ENCODE results near the gene DNASE2B. TPM values are rescaled to one million over a fixed set of nuclear protein-coding genes. Genes with fewer than 3 reads are reported as not detected.
A peak's percentile ranks its signal among the peaks of the same experiment; 100 is the strongest.

Gene DNASE2B
- polyA plus RNA-seq, 3 donors, result 0.09 to 0.18 TPM; not detected in 1

- no peak for DNase-seq (ENCODE audit: extremely low read depth in 1 of 11, low read depth in 9 of 11, low spot score in 4 of 11)
Observed at GRCh38 chr1:84406346-84406861, 8.1 kb downstream of the DNASE2B start.

GRCh38 chr1:84407524-84407923 lies 9.2 kb downstream of the DNASE2B start:
- no peak for DNase-seq (ENCODE audit: extremely low read depth in 1 of 11, low read depth in 9 of 11, low spot score in 4 of 11)

- DNase-seq (ENCODE audit: extremely low read depth in 1 of 11, low read depth in 9 of 11, low spot score in 4 of 11), result no peak
Observed at GRCh38 chr1:84407958-84408422, 9.7 kb downstream of the DNASE2B start.

GRCh38 chr1:84409888-84410287 lies 11.6 kb downstream of the DNASE2B start:
- DNase-seq (ENCODE audit: extremely low read depth in 1 of 11, low read depth in 9 of 11, low spot score in 4 of 11), result no peak

DNA sequence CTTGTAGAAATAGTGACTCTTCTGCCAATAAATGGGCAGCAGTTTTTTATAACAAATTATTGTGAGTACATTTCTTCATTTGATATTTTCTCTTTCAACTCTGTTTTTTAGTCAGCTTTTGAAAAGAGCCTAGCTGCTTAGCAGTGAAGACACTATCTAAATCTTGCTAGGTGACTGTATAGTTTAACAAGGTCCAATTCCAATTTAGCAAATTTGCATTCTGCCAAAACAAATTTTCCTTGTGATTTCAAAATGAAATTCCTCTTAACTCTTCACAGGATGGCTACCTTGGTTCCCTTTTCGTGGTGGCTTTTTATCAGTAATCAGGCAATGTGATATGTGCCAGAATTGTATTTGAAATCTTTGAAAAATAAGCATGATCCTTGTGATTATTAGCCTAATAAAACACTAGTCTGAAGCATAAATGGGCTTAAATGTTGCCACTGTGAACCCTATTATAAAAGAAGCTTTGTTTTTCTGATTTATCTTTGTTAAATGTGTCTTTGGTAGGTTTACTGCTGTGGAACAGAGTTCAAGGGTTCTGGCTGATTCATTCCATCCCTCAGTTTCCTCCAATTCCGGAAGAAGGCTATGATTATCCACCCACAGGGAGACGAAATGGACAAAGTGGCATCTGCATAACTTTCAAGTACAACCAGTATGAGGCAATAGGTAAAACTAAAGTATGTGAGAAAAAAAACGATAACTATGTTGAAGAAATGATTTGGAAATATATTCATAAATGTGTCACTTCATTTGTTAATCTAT lies 12.2 kb downstream of the DNASE2B start:
- DNase-seq (ENCODE audit: extremely low read depth in 1 of 11, low read depth in 9 of 11, low spot score in 4 of 11), result no peak

DNA sequence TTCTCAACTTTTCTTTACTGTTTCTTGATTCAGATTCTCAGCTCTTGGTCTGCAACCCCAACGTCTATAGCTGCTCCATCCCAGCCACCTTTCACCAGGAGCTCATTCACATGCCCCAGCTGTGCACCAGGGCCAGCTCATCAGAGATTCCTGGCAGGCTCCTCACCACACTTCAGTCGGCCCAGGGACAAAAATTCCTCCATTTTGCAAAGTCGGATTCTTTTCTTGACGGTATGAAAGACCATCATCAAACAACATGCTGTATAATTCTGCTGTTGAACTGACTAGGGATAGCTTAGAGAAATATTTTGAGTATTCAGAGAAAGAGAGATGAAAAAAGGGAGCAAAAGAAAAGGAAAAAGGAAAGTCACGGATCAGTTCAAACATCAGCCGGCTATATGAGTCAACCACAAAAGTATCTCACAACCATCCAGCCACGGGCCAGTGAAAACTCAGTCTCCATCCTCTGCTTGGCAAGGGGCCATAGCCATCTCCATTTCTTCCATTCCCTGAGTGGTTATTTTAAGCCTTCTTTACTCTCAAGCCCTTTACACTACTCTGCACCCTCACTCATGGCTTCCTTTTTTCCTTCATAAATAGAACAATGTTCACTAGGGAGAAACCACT lies 14.1 kb downstream of the DNASE2B start:
- no peak for DNase-seq (ENCODE audit: extremely low read depth in 1 of 11, low read depth in 9 of 11, low spot score in 4 of 11)

GRCh38 chr1:84415396-84415795 lies 17.1 kb downstream of the DNASE2B start:
- no peak for DNase-seq (ENCODE audit: extremely low read depth in 1 of 11, low read depth in 9 of 11, low spot score in 4 of 11)

- no peak for DNase-seq (ENCODE audit: extremely low read depth in 1 of 11, low read depth in 9 of 11, low spot score in 4 of 11)
Observed at GRCh38 chr1:84422909-84423308, 24.6 kb downstream of the DNASE2B start.

DNA sequence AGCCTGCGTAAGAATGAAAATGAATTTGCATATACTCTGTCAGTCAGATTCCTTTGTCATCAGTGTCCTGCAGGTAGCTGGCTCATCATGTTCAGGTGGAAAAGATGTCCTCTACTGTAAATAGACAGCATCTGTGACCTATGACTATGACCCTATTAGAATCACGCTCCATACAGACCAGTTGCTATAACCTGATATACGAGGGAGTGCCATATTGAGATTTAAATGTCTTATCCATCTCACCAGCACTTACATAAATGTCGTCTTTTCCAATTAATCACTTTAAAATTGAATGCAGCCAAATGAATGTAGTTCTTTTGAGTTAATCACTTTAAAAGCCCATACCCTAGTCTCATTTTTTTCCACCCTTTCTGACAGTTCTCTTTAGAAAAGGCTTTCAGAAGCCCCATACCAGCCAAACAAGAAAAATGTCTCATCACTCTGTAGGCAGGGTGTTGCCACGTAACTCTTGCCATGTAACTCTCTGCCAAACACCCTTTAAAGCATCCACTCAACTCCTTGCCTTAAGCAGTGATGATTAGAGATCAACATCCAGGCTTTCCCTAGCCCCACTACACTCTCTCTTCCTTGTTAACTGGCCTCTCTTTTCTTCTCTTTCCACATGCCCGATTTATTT lies 26.3 kb downstream of the DNASE2B start:
- no peak for DNase-seq (ENCODE audit: extremely low read depth in 1 of 11, low read depth in 9 of 11, low spot score in 4 of 11)

GRCh38 chr1:84425150-84425896 lies 27.0 kb downstream of the DNASE2B start:
- DNase-seq (ENCODE audit: extremely low read depth in 1 of 11, low read depth in 9 of 11, low spot score in 4 of 11), result no peak

GRCh38 chr1:84426376-84426775 lies 28.1 kb downstream of the DNASE2B start:
- no peak for DNase-seq (ENCODE audit: extremely low read depth in 1 of 11, low read depth in 9 of 11, low spot score in 4 of 11)

DNA sequence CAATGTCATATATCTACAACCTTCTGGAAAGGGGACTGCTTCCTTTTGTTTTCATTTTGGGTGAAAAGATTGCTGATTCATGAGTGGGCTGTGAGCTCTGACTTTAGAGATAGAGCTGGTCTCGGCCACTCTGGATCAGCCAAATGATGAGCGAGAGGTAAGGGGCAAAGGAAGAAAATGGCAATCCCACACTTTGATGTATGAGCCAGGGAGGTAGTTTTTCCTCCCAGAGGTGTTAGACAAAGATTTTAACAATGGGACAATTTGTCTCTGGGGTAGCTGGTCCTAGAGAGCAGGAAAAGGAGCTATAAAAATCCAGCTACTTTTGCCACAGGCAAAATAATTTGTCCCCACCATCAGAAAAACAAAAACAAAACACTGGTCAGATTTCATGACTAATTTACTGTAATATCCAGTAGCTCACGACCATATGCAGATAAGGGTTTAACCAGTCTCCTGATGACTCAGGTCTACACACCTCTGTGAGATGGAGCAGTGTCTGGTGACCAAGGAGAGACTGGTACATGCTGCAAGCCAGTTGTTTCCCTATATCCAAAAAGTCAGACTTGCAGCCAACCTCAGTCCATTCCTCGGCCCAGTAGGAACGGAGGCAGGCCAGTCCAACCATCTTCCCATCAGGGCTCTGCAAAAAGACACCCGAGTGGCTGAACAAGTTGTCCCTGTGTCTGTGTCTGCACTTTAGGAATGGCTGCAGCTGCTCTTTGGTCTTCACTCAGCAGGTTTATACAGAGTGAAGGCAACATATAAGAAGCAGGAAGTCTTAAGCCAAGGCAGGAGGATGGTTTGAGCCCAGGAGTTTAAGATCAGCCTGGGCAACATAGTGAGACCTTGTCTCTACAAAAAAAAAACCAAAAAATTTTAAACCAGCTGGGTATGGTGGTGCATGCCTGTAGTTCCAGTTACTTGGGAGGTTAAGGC lies 29.2 kb downstream of the DNASE2B start:
- no peak for DNase-seq (ENCODE audit: extremely low read depth in 1 of 11, low read depth in 9 of 11, low spot score in 4 of 11)

DNA sequence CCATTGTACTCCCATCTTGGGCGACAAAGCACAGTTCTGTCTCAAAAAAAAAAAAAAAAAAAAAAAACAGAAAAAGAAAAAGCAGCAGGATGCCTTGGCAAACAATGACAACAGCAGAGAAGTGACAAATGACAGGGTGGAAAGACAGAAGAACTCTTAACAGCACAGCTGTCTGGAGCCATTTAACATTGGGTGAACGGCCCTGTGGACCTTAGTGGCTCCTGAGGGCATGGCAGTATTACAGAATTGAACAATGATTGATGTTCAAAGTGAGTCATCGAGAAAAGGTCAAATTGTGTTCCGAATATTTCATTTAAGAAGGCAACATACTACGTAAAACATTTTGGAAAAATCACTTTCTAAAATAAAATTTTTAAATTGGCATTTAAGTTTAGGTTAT lies 30.0 kb downstream of the DNASE2B start:
- no peak for DNase-seq (ENCODE audit: extremely low read depth in 1 of 11, low read depth in 9 of 11, low spot score in 4 of 11)

DNA sequence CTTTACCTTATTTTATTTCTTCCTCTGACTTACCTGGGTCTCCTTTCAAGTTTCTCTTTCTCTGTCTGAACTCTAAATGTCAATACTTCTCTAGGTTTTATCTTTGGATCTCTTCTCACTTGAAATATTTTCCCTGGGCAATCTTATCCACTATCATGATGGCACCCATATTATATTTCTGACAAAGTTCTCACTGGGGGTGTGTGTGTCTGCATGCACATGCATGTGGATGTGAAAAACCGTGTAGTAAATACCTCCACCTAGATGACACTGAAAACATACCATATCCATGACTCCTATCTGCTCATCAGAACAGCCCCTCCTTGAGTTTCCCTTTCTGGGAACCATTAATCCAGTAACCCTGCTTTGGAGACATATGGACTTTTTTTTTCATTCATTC lies 30.9 kb downstream of the DNASE2B start:
- no peak for DNase-seq (ENCODE audit: extremely low read depth in 1 of 11, low read depth in 9 of 11, low spot score in 4 of 11)

DNA sequence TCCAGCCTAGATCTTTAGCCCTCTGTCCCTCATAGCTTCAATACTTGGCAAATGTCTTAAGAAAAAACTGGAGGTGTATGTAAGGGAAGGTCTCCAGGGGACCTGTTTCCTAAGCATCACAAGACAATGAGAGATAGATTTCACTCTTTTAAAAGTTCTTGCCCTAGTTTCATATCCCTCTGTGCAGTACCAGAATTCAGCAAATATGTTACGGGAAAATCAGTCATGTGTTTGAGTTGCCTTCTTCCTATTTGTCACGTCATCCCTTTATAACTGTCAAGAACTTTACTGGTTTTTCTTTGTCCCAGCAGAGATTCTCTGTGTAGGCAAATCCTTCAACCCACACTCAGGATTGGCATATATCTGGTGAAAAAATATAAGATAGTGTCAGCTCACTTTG lies 32.3 kb downstream of the DNASE2B start:
- DNase-seq (ENCODE audit: extremely low read depth in 1 of 11, low read depth in 9 of 11, low spot score in 4 of 11), result no peak

DNA sequence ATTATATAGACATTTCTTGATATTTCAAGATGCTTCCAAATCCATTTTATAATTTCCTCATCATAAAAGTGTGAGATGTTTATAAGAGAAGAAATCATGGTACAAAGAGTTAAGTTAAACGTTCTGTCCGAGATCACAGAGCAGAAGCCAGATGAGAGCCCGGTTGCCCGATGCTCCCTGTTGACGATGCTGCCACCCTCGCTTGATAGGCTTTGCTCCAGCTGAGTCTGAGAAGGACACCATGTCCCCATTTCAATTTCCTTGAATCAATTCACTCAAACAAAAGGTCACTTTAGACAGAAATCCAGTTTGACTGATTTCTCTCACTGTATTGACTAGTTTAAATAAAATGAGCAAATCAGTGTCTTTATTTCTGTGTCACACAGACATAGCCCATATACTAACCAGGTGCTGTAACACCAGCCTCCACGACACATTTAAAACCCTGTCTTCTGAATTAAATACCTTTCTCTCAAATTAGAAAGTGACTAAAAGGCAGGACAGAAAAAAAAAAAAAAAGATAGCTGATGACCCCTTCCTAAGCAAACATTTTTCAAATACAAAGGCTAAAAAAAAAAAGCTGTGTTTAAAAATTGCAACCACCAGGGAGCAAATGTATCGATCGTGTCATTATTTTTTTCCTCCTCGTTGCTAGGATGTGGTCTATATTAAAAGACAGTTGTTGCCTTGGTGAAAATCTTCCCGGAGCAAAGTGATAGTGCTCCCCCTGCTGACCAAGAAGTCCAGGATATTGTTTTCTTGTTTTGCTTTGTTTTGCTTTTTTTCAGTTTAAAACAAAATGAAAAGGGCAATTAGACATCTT lies 35.2 kb downstream of the DNASE2B start:
- DNase-seq (ENCODE audit: extremely low read depth in 1 of 11, low read depth in 9 of 11, low spot score in 4 of 11), result peak in 10 of 11 donors; percentile 38 to 73 (median 55)

DNA sequence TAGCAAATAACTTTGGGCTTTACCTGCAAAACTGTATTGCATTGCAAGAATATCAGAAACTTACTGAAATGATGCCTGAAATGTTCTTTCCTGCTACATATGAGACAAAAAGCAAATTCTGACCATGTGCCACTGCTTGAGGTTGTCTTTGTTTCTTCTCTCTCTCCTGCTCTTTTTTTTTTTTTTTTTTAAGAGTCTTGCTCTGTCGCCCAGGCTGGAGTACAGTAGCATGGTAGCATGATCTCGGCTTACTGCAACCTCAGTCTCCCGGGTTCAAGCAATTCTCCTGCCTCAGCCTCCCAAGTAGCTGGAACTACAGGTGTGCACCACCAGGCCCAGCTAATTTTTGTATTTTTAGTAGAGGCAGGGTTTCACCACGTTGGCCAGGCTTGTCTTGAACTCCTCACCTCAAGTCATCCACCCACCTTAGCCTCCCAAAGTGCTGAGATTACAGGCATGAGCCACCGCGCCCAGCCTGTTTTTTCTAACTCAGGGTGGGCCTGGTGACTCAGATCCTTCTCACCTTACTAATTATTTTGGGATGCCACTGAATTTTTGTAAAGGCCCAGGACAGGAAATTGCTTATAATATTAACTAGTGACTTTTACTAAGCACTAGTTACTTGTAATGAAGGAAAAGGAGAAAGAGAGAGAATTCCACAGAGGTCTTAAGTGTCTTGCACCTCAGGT lies 35.9 kb downstream of the DNASE2B start:
- no peak for DNase-seq (ENCODE audit: extremely low read depth in 1 of 11, low read depth in 9 of 11, low spot score in 4 of 11)
